A673 (cell line): ENCODE data around the gene SOST. TPM values are rescaled to one million over a fixed set of nuclear protein-coding genes. Genes with fewer than 3 reads are reported as not detected.

Source experiments
- BruUV-seq: library from RNA; stranded (reverse); fragments of 400-500 nt; replicated peaks from 2 replicates; lab custom pipeline; 2021; lab: Mats Ljungman, UMichigan
- CTCF ChIA-PET: fragments of 300-600 bp; sonication (Branson Sonifier 250); formaldehyde crosslinking; loops from one replicate; lab custom pipeline; 2022; ENCODE audit warnings: antibody characterized with exemption; lab: Charles Lee
- POLR2A ChIA-PET: fragments of 300-600 bp; sonication (Branson Sonifier 250); formaldehyde crosslinking; loops from one replicate; lab custom pipeline; 2022; ENCODE audit warnings: antibody characterized with exemption; ENCODE audit not compliant: low non-redundant PET; lab: Charles Lee
- DNase-seq: peaks from one replicate; pipeline ENCODE4 v3.0.0-alpha.2; 2015; ENCODE audit warnings: low spot score
- H3K27ac ChIP-seq: fragments of 200-600 bp; sonication (generic); 2 replicates; pipeline ENCODE4 v1.5.1; 2016; ENCODE audit warnings: mixed run types, low read depth, mild to moderate bottlenecking, mixed read lengths, antibody characterized with exemption, low read length; ENCODE audit not compliant: poor library complexity, severe bottlenecking
- H3K27me3 ChIP-seq: fragments of 200-600 bp; sonication (generic); replicated peaks from 2 replicates; pipeline ENCODE4 v1.6.1; 2017; ENCODE audit warnings: mixed run types, low read depth, mild to moderate bottlenecking, mixed read lengths, antibody characterized with exemption, low read length; ENCODE audit not compliant: insufficient read depth, poor library complexity
- H3K36me3 ChIP-seq: fragments of 200-600 bp; sonication (generic); 2 replicates; pipeline ENCODE4 v1.6.1; 2016; ENCODE audit warnings: mixed run types, mild to moderate bottlenecking, mixed read lengths, antibody characterized with exemption, low read length; ENCODE audit not compliant: insufficient read depth, poor library complexity, severe bottlenecking
- H3K4me1 ChIP-seq: fragments of 200-600 bp; sonication (generic); 2 replicates; pipeline ENCODE4 v1.6.1; 2017; ENCODE audit warnings: mixed run types, mild to moderate bottlenecking, mixed read lengths, antibody characterized with exemption, low read length; ENCODE audit not compliant: insufficient read depth, poor library complexity, severe bottlenecking
- H3K4me3 ChIP-seq: fragments of 200-600 bp; sonication (generic); 2 replicates; pipeline ENCODE4 v1.5.1; 2016; ENCODE audit warnings: low read depth, mixed run types, mild to moderate bottlenecking, mixed read lengths, low read length; ENCODE audit not compliant: poor library complexity, severe bottlenecking
- H3K9me3 ChIP-seq: fragments of 200-600 bp; sonication (generic); 2 replicates; pipeline ENCODE4 v1.6.1; 2016; ENCODE audit warnings: mixed run types, low read depth, mild to moderate bottlenecking, mixed read lengths, antibody characterized with exemption, low read length; ENCODE audit not compliant: poor library complexity, severe bottlenecking
- CTCF ChIP-seq: fragments of 300-800, 200-600 bp; sonication (generic); conservative IDR thresholded peaks from 2 replicates; pipeline ENCODE4 v1.5.1; 2017; ENCODE audit warnings: low read depth, mild to moderate bottlenecking, antibody characterized with exemption, low read length, moderate library complexity, mixed read lengths
- EZH2 ChIP-seq: fragments of 200-600 bp; sonication (generic); IDR thresholded peaks from 2 replicates; pipeline ENCODE4 v1.6.1; 2017; ENCODE audit warnings: borderline replicate concordance, low read depth, mild to moderate bottlenecking, mixed read lengths, antibody characterized with exemption, low read length; ENCODE audit not compliant: poor library complexity, severe bottlenecking
- intact Hi-C: fragments of 100-400 bp; cut with micrococcal nuclease; formaldehyde crosslinking; loops from one replicate; pipeline ENCODE4 v1.10.0; 2022; ENCODE audit not compliant: unreplicated experiment
- total RNA-seq: library from RNA; stranded (reverse); gene quantifications from 2 replicates; pipeline ENCODE4 v1.2.3, GENCODE V29; 2021

The SOST gene
- total RNA-seq, 1 experiment from 2014 or later, result not detected

GRCh38 chr17:43760254-43760852 lies 1.8 kb upstream of the SOST start:
- POLR2A ChIA-PET, result no interaction called here
- BruUV-seq, result no TSS peak
- H3K9me3 ChIP-seq, result no peaks in the 10 kb centered on the region
- DNase-seq, result peak; percentile 81
- no peaks in the 10 kb centered on the region for H3K27me3 ChIP-seq
- TF ChIP-seq EZH2 (no peak), CTCF (peak; percentile 91)
- no peak overlapping the region for H3K4me3 ChIP-seq
- intact Hi-C loops, result loop anchor here (1.0 to 2.0 kb wide), 2 partner anchors 66 to 184 kb away; no protein-coding TSS in a partner anchor
- H3K36me3 ChIP-seq, result no peaks in the 10 kb centered on the region
- no peak overlapping the region for H3K27ac ChIP-seq
- H3K4me1 ChIP-seq, result no peaks in the 10 kb centered on the region
- CTCF ChIA-PET, result interaction anchor here (0.6 to 1.2 kb wide), 4 partner anchors 60 to 109 kb away, joined by 3 to 6 read pairs (median 3); no protein-coding TSS in a partner anchor

GRCh38 chr17:43759836-43760235 lies 1.2 kb upstream of the SOST start:
- no peaks in the 10 kb centered on the region for H3K4me1 ChIP-seq
- CTCF ChIA-PET, result interaction anchor here (1.2 kb wide), 1 partner anchor 60 kb away, joined by 3 read pairs; no protein-coding TSS in a partner anchor
- no peak overlapping the region for H3K4me3 ChIP-seq
- intact Hi-C loops, result loop anchor here (1.0 to 2.0 kb wide), 2 partner anchors 66 to 183 kb away; no protein-coding TSS in a partner anchor
- H3K27me3 ChIP-seq, result no peaks in the 10 kb centered on the region
- POLR2A ChIA-PET, result no interaction called here
- DNase-seq, result no peak
- no peak for TF ChIP-seq EZH2
- H3K9me3 ChIP-seq, result no peaks in the 10 kb centered on the region
- BruUV-seq, result no TSS peak
- no peak overlapping the region for H3K27ac ChIP-seq
- H3K36me3 ChIP-seq, result no peaks in the 10 kb centered on the region

GRCh38 chr17:43758086-43758485 lies 505 bp downstream of the SOST start:
- intact Hi-C loops, result no loop called here
- ChIA-PET POLR2A (no interaction called here), CTCF (no interaction called here)
- BruUV-seq, result no TSS peak
- H3K4me3 ChIP-seq, result no peak overlapping the region
- no peaks in the 10 kb centered on the region for H3K9me3 ChIP-seq
- TF ChIP-seq EZH2 (no peak), CTCF (no peak)
- no peaks in the 10 kb centered on the region for H3K36me3 ChIP-seq
- no peak for DNase-seq
- no peaks in the 10 kb centered on the region for H3K4me1 ChIP-seq
- H3K27ac ChIP-seq, result no peak overlapping the region
- H3K27me3 ChIP-seq, result no peaks in the 10 kb centered on the region

GRCh38 chr17:43757171-43757660 lies 1.4 kb downstream of the SOST start:
- Histone ChIP-seq H3K4me3 (no peak overlapping the region), H3K36me3 (no peaks in the 10 kb centered on the region), H3K4me1 (no peaks in the 10 kb centered on the region), H3K27ac (no peak overlapping the region), H3K27me3 (no peaks in the 10 kb centered on the region), H3K9me3 (no peaks in the 10 kb centered on the region)
- POLR2A ChIA-PET, result no interaction called here
- TF ChIP-seq EZH2 (no peak), CTCF (no peak)
- DNase-seq, result no peak
- intact Hi-C loops, result no loop called here
- BruUV-seq, result no TSS peak
- CTCF ChIA-PET, result no interaction called here
